Fibroblast of villous mesenchyme (primary cell): ENCODE results near the gene GRIA3. TPM values are rescaled to one million over a fixed set of nuclear protein-coding genes. Genes with fewer than 3 reads are reported as not detected.
"Not testable (repeated sequence)": the region's sequence is repeated elsewhere in the genome, so short reads cannot be mapped to it uniquely, and the experiment has no call there.

Source experiments
- DNase-seq: peaks from one replicate; pipeline ENCODE4 v3.0.0-alpha.2; 2010; ENCODE audit warnings: low read depth
- H3K4me3 ChIP-seq: 2 replicates; pipeline ENCODE4 v1.5.1; 2011; ENCODE audit warnings: low read depth, mild to moderate bottlenecking, low read length
- total RNA-seq: library from RNA; depleted of rRNA; stranded (reverse); fragments of >200 nt; gene quantifications from 2 replicates; pipeline ENCODE4 v1.2.3, GENCODE V29; 2012
- TF ChIP-seq, protein P1 (sequence below): IDR thresholded peaks from 2 replicates; pipeline ENCODE4 v1.5.1; 2012; ENCODE audit warnings: low read depth, mild to moderate bottlenecking, low read length; ENCODE audit not compliant: insufficient read depth

Gene GRIA3
- total RNA-seq, 1 donor, result 19.4 TPM

DNA sequence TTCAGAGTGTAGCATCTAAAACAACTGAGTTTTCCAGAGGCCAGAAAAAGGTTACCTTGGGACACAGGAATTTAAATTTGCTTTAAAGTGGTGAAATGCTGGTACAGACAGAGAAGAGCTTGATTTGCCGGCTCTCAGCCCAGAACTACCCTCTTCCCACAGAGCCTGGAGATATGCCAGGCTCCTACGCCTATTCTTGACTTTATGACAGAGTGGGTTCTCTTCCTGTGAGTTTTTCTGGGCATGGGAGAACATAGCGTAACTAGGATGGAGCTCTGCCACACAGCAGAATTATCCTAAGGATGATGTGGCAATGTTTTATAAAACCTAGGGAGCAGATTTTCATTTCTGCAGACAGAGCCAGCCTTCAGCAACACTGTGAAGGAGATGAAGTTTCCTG lies 241.8 kb downstream of the GRIA3 start:
- peak; percentile 9 for DNase-seq
- no peak overlapping the region for H3K4me3 ChIP-seq
- TF ChIP-seq, protein P1, sequence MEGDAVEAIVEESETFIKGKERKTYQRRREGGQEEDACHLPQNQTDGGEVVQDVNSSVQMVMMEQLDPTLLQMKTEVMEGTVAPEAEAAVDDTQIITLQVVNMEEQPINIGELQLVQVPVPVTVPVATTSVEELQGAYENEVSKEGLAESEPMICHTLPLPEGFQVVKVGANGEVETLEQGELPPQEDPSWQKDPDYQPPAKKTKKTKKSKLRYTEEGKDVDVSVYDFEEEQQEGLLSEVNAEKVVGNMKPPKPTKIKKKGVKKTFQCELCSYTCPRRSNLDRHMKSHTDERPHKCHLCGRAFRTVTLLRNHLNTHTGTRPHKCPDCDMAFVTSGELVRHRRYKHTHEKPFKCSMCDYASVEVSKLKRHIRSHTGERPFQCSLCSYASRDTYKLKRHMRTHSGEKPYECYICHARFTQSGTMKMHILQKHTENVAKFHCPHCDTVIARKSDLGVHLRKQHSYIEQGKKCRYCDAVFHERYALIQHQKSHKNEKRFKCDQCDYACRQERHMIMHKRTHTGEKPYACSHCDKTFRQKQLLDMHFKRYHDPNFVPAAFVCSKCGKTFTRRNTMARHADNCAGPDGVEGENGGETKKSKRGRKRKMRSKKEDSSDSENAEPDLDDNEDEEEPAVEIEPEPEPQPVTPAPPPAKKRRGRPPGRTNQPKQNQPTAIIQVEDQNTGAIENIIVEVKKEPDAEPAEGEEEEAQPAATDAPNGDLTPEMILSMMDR, result no peak

DNA sequence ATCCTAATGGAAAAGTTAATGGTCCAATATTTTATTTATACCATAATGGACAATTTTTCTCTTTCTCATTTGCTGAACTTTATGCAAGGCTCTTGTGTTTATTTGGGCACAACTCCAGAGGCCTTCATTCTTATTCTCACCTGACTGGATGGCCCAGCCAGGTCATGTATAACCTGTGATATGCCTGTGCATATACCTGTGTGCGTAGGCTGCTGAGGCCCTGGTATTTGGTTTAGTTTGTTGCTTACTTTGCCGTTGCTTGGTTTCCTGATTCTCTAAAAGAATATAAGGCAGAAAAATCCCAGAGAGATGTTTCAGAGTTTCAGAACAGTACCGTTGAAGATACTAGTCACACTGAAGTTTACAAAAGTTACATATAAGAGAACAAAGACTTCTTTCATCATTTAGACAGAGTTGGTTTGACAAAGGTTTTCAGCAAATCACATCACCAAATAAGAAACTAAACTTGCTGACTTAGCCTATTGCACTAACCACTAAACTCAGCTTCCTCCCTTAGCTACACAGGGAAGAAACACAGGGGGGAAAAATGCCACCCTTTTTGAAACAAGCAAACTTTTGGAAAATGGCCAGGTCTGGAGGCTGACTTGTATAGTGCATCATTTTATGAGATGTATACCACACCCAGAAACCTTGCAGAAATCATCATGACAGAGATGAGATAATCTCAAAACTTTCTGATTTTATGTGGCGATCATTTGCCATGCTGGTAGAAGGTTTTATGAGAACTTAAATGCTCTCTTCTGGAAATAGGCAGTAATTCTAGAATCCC lies 248.5 kb downstream of the GRIA3 start:
- TF ChIP-seq, protein P1, result no peak
- DNase-seq, result no peak
- H3K4me3 ChIP-seq, result no peak overlapping the region

DNA sequence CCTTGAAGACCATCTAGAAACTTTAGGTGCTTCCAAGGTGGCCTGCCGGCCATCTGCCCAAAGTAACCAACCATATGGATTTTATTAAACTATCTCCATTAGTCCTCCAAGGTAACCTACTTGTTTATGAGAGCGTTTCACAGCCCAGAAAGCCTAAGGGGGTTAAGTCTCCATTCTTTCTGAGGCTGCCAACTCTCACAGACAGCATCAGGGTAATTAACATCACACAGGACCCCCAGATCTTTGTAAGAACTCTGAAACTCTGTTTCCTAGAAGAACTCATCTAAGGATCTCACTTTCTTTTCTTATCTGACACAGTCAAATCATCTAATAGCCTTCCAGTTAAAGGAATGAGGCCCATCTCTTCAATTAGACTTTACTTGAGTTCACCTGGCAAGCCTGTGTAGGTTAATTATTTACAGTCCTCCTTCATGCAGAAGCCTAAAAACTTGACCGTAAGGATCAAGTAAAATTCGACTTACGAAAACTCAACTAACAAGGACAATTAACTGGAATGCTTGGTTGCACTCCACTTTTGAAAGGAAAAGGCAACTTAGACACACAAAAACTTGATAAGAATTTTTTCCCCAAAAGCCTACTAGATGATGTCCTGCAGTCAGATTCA lies 252.5 kb downstream of the GRIA3 start:
- DNase-seq, result no peak
- TF ChIP-seq, protein P1, result no peak
- no peak overlapping the region for H3K4me3 ChIP-seq

DNA sequence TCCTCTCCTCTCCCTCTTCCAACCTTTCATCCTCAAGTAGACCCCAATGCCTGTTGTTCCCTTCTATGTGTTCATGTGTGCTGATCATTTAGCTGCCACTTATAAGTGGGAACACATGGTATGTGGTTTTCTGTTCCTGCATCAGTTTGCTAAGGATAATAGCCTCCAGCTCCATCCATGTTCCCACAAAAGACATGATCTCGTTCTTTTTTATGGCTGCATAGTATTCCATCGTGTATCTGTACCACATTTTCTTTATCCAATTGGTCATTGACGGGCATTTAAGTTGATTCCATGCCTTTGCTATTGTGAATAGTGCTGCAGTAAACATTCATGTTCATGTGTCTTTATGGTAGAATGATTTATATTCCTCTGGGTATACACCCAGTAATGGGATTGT lies 255.8 kb downstream of the GRIA3 start:
- not testable (repeated sequence) for H3K4me3 ChIP-seq, DNase-seq

DNA sequence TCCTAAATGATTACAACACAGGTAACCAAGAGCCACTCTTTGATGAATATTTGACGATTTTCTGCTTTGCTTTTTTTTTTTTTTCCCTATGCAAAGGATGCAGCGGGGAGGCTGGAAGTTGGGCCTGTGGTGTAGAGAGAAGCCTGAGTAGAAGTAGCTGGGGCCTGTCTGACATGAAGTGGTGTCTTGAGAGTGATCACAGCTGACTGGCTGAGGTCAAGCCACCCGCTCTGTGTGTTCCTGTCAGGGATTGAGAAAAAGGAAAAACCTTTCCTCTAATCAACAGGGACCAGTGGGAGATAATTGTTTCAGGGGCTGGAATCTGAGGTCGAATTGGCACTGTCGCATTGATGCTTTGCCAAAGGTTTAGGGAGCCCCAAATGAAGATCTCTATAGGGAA lies 258.7 kb downstream of the GRIA3 start:
- no peak overlapping the region for H3K4me3 ChIP-seq
- TF ChIP-seq, protein P1, result no peak
- DNase-seq, result no peak

DNA sequence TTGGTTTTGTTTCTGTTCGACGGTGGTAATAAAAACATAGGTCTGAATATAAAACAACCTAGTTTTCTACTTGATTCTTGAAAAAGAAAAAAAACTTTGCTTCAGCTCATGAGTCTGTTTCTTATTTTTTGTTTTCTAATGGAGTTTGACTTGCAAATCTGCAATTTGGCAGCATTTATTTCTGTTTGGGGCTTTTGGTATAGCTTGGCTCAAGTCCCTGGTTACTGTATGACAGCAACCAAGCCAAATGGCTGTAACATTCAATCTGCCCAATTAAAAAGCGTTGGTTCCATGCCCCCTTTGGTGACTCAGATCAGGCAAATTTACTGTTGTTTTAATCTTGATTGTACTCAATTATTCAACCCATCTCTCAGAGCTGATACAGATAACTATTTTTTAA lies 263.4 kb downstream of the GRIA3 start:
- TF ChIP-seq, protein P1, result no peak
- H3K4me3 ChIP-seq, result no peak overlapping the region
- no peak for DNase-seq

DNA sequence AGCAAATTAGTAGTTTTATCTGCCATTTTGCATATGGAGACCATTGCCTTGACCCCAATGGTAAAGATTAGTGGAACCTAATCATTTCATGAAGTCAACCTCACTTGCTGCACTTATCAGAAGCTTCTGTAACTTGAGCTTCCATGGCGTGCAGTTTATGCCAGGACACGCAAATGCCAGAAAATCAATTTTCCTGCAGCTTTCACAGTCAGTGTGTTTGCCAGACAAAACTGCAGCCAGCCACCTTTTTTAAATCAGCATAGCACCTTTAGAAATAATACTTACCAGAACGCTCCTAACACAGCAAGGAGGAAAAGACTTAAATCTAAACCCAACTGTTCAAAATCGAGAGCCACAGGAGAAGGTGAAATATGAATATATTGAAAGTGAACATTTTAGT lies 265.3 kb downstream of the GRIA3 start:
- no peak overlapping the region for H3K4me3 ChIP-seq
- no peak for DNase-seq
- TF ChIP-seq, protein P1, result no peak
